ENCODE results near the gene B4GALT4. TPM values are rescaled to one million over a fixed set of nuclear protein-coding genes. Genes with fewer than 3 reads are reported as not detected.

Gene B4GALT4
- total and polyA plus RNA-seq, 2 of the 8 experiments (the other 6 are each of a cell fraction or from before 2014, with no cell fraction given), result 14.6 to 44.7 TPM

GRCh38 chr3:119234610-119235009 is 6.1 kb downstream of the B4GALT4 start:
- WGBS, 2 experiments (ENCODE audit: extremely low coverage in 1 of 2, insufficient coverage in 1 of 2, insufficient read length in 1 of 2, insufficient replicate concordance in 2 of 2, low coverage in 1 of 2, low lambda C conversion rate in 2 of 2, missing lambda C conversion rate in 1 of 2), result 86% methylated on average over 1 of the region's 1 CpG; no CpG with 5 or more reads in 1 of the 2 experiments
- no peak overlapping the region for H3K4ac ChIP-seq (replicated peaks; ENCODE audit: insufficient read length, low read depth, low read length)
- H3K4me2 ChIP-seq (ENCODE audit: insufficient read depth in 1 of 2, low read depth in 2 of 2, low read length in 2 of 2), result no peak overlapping the region
- no peaks in the 10 kb centered on the region for H3K9me3 ChIP-seq (ENCODE audit: insufficient read depth in 2 of 2, low read depth in 1 of 2, low read length in 1 of 2)
- ChIA-PET CTCF (ENCODE audit: partially characterized antibody) (interaction anchor here (0.6 to 1.2 kb wide), 2 partner anchors 11 to 279 kb away, joined by 4 read pairs; no protein-coding TSS in a partner anchor), POLR2A (ENCODE audit: partially characterized antibody) (no interaction called here)
- no peak for FAIRE-seq
- H2BK15ac ChIP-seq (ENCODE audit: low read length), result no peak overlapping the region
- H4K91ac ChIP-seq (replicated peaks; ENCODE audit: insufficient read length, low read length), result no peak overlapping the region
- H3K27me3 ChIP-seq (replicated peaks in 1 of 4; ENCODE audit: control insufficient read depth in 3 of 4, extremely low read depth in 1 of 4, insufficient read depth in 3 of 4, low read length in 3 of 4), result no peaks in the 10 kb centered on the region
- H3K4me3 ChIP-seq (ENCODE audit: extremely low read depth in 1 of 4, insufficient read depth in 2 of 4, low read depth in 3 of 4, low read length in 4 of 4), result no peak overlapping the region
- H3K4me1 ChIP-seq (replicated peaks in 1 of 4; ENCODE audit: control insufficient read depth in 3 of 4, insufficient read depth in 4 of 4, low read length in 3 of 4), result no peaks in the 10 kb centered on the region
- H3K18ac ChIP-seq (ENCODE audit: extremely low read depth, low read length), result no peak overlapping the region
- H4K20me1 ChIP-seq (replicated peaks in 1 of 2; ENCODE audit: control insufficient read depth in 1 of 2, insufficient read depth in 2 of 2, low read length in 2 of 2), result peaks cover 0 to 5% of the 10 kb centered on the region in 2 experiments
- no peak overlapping the region for H2AFZ ChIP-seq (ENCODE audit: low read length)
- no peak for DNase-seq (ENCODE audit: low read depth in 1 of 2, low spot score in 2 of 2)
- H4K8ac ChIP-seq (ENCODE audit: extremely low read depth, insufficient read depth, low read length), result no peak overlapping the region
- no peak overlapping the region for H2BK20ac ChIP-seq (ENCODE audit: low read length)
- H3K79me2 ChIP-seq (ENCODE audit: control insufficient read depth in 1 of 2, insufficient read depth in 2 of 2, low read length in 2 of 2), result peaks cover 0 to 62% of the 10 kb centered on the region in 2 experiments; a peak in 3 of 4 replicates
- no peak overlapping the region for H2BK12ac ChIP-seq (ENCODE audit: low read depth, low read length)
- H3K27ac ChIP-seq (ENCODE audit: low read depth, low read length), result no peak overlapping the region
- no peak overlapping the region for H2BK120ac ChIP-seq (replicated peaks; ENCODE audit: low read depth, low read length)
- H3K9ac ChIP-seq (replicated peaks in 1 of 4; ENCODE audit: extremely low read depth in 1 of 4, low read depth in 3 of 4, low read length in 3 of 4), result no peak overlapping the region
- H3K79me1 ChIP-seq (ENCODE audit: low read depth, low read length), result peaks cover 6% of the 10 kb centered on the region; the same call in 1 of the 2 replicates
- H4K5ac ChIP-seq (ENCODE audit: insufficient read length, low read depth, low read length), result no peak overlapping the region
- H2BK5ac ChIP-seq (ENCODE audit: low read depth, low read length), result no peak overlapping the region
- no peak overlapping the region for H3K56ac ChIP-seq (replicated peaks; ENCODE audit: insufficient read length, low read depth, low read length)
- no peak overlapping the region for H2AK5ac ChIP-seq (ENCODE audit: low read depth, low read length)
- H3K23ac ChIP-seq (ENCODE audit: insufficient read length), result no peak overlapping the region
- peaks cover 17 to 76% (median 42%) of the 10 kb centered on the region in 4 experiments for H3K36me3 ChIP-seq (ENCODE audit: control insufficient read depth in 2 of 4, insufficient read depth in 4 of 4, low read length in 3 of 4)
- H3K14ac ChIP-seq (ENCODE audit: insufficient read length), result no peak overlapping the region
- H3K23me2 ChIP-seq (ENCODE audit: low read depth, low read length), result no peaks in the 10 kb centered on the region
- TF ChIP-seq, protein P1, sequence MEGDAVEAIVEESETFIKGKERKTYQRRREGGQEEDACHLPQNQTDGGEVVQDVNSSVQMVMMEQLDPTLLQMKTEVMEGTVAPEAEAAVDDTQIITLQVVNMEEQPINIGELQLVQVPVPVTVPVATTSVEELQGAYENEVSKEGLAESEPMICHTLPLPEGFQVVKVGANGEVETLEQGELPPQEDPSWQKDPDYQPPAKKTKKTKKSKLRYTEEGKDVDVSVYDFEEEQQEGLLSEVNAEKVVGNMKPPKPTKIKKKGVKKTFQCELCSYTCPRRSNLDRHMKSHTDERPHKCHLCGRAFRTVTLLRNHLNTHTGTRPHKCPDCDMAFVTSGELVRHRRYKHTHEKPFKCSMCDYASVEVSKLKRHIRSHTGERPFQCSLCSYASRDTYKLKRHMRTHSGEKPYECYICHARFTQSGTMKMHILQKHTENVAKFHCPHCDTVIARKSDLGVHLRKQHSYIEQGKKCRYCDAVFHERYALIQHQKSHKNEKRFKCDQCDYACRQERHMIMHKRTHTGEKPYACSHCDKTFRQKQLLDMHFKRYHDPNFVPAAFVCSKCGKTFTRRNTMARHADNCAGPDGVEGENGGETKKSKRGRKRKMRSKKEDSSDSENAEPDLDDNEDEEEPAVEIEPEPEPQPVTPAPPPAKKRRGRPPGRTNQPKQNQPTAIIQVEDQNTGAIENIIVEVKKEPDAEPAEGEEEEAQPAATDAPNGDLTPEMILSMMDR (IDR thresholded peaks at IDR 0.05; ENCODE audit: control extremely low read depth in 1 of 3, insufficient read depth in 1 of 3, low read depth in 1 of 3, low read length in 3 of 3), result no peak
- TF ChIP-seq GABPA (IDR thresholded peaks at IDR 0.05; ENCODE audit: borderline replicate concordance, insufficient read depth, low read length), result no peak
- no peak for TF ChIP-seq POLR2A (IDR thresholded peaks at IDR 0.05; ENCODE audit: control extremely low read depth in 1 of 2, low read depth in 2 of 2, low read length in 2 of 2)
- no peak for TF ChIP-seq BCL11A (IDR thresholded peaks at IDR 0.05; ENCODE audit: low read depth in 2 of 2, low read length in 2 of 2)
- TF ChIP-seq EP300 (IDR thresholded peaks at IDR 0.05; ENCODE audit: borderline replicate concordance in 1 of 2, low read depth in 2 of 2, low read length in 2 of 2), result no peak
- TF ChIP-seq KDM4A (IDR thresholded peaks at IDR 0.05; ENCODE audit: low read depth, low read length, severe bottlenecking), result no peak
- no peak for TF ChIP-seq ATF2 (IDR thresholded peaks at IDR 0.05; ENCODE audit: low read length)
- no peak for TF ChIP-seq HDAC6 (IDR thresholded peaks at IDR 0.05; ENCODE audit: low read depth, low read length)
- no peak for TF ChIP-seq YY1 (IDR thresholded peaks at IDR 0.05; ENCODE audit: low read depth, low read length)
- no peak for TF ChIP-seq SP1 (IDR thresholded peaks at IDR 0.05; ENCODE audit: low read depth, low read length)
